ENCODE data around the gene SFRP4.

SFRP4 gene

DNA sequence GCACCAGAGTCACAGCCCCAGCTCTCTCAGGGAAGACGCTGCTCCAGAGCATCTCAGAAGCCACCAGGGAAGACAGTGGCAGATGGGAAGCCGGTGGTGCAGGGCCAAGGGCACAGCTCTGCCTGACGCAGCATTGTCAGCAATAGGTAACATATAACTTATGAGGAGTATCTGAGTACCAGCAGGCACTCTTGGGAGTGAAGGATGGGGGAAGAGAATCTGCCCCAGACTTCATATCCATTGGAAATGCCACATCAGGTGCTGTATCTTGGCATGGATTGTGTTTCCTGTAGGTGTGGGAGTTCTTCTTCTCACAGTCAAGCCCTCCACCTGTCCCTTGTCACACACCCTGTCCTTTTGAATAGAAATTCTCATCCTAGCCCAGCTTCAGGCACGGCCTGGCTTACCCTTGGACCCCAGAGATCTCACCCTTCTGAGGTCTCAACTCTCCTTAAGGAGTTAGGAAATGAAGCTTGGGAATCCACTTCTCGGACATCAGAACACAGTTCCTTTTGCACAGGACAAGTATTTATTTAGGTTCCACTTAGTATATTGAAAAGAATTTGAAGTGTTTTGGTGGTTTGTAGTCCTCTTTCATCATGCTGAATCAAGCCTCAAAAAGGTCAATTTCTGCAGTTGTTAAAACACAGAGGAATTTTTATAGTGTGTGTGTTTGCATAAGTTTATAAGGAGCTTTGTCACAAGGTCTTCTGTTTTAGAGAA lies 13.8 kb upstream of the SFRP4 start:
- no peaks in the 10 kb centered on the region for H3F3A ChIP-seq (ENCODE audit: insufficient read depth, low read length)
- H3K9ac ChIP-seq (ENCODE audit: low read length): no peak overlapping the region
- no peaks in the 10 kb centered on the region for H3K9me3 ChIP-seq (replicated peaks; ENCODE audit: insufficient read depth, low read length)
- no peaks in the 10 kb centered on the region for H3K4me1 ChIP-seq (ENCODE audit: low read length)
- 0 out of 2 replicates have a peak, but pooled peaks cover 5% of the 10 kb centered on the region for H3K36me3 ChIP-seq (replicated peaks; ENCODE audit: insufficient read depth, low read length)
- DNase-seq: no peak
- no peaks in the 10 kb centered on the region for H4K20me1 ChIP-seq (ENCODE audit: insufficient read depth, low read length)
- no peak overlapping the region for H3K4me2 ChIP-seq (ENCODE audit: low read depth, low read length)
- H3K27me3 ChIP-seq (replicated peaks; ENCODE audit: insufficient read depth, low read length): no peaks in the 10 kb centered on the region
- no peaks in the 10 kb centered on the region for H3K9me2 ChIP-seq (replicated peaks; ENCODE audit: insufficient read depth, low read length)
- H3K27ac ChIP-seq (ENCODE audit: low read length): no peak overlapping the region
- no peak overlapping the region for H3K4me3 ChIP-seq (ENCODE audit: low read length)
- H2AFZ ChIP-seq (ENCODE audit: low read length): no peak overlapping the region
- TF ChIP-seq, protein P1, sequence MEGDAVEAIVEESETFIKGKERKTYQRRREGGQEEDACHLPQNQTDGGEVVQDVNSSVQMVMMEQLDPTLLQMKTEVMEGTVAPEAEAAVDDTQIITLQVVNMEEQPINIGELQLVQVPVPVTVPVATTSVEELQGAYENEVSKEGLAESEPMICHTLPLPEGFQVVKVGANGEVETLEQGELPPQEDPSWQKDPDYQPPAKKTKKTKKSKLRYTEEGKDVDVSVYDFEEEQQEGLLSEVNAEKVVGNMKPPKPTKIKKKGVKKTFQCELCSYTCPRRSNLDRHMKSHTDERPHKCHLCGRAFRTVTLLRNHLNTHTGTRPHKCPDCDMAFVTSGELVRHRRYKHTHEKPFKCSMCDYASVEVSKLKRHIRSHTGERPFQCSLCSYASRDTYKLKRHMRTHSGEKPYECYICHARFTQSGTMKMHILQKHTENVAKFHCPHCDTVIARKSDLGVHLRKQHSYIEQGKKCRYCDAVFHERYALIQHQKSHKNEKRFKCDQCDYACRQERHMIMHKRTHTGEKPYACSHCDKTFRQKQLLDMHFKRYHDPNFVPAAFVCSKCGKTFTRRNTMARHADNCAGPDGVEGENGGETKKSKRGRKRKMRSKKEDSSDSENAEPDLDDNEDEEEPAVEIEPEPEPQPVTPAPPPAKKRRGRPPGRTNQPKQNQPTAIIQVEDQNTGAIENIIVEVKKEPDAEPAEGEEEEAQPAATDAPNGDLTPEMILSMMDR (IDR thresholded peaks at IDR 0.05; ENCODE audit: low read length): no peak
- no peak for TF ChIP-seq EZH2 (optimal IDR thresholded peaks at IDR 0.05; ENCODE audit: low read depth, low read length)
- H3K79me2 ChIP-seq (ENCODE audit: low read length): peaks cover 61% of the 10 kb centered on the region

DNA sequence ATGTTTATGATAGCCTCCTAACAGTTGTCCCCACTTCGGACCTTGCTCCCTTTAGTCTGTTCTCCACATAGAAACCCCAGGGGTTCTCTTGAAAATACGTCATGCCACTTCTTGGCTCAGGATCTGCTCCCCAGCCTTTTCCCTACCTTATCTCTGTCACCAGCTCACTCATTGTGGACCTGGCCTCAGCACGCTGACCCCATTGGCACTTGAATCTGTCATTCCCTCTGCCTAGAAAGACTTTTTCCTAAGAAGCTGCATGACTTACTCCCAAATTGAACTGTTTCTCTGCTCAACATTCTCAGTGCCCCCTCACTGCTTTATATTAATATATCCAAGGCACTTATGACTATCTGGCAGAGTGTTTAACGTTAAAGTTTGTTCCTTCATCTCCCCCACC lies 12.3 kb upstream of the SFRP4 start:
- H3K79me2 ChIP-seq (ENCODE audit: low read length): peaks cover 76% of the 10 kb centered on the region
- H3K9me3 ChIP-seq (replicated peaks; ENCODE audit: insufficient read depth, low read length): no peaks in the 10 kb centered on the region
- H3K27ac ChIP-seq (ENCODE audit: low read length): no peak overlapping the region
- TF ChIP-seq EZH2phosphoT487 (IDR thresholded peaks at IDR 0.05; ENCODE audit: low read length): no peak
- no peak for TF ChIP-seq EZH2 (optimal IDR thresholded peaks at IDR 0.05; ENCODE audit: low read depth, low read length)
- TF ChIP-seq, protein P1 (IDR thresholded peaks at IDR 0.05; ENCODE audit: low read length): no peak
- no peak overlapping the region for H3K4me2 ChIP-seq (ENCODE audit: low read depth, low read length)
- no peaks in the 10 kb centered on the region for H3K9me2 ChIP-seq (replicated peaks; ENCODE audit: insufficient read depth, low read length)
- H3K27me3 ChIP-seq (replicated peaks; ENCODE audit: insufficient read depth, low read length): no peaks in the 10 kb centered on the region
- no peak overlapping the region for H3K9ac ChIP-seq (ENCODE audit: low read length)
- 0 out of 2 replicates have a peak, but pooled peaks cover 5% of the 10 kb centered on the region for H3K36me3 ChIP-seq (replicated peaks; ENCODE audit: insufficient read depth, low read length)
- H4K20me1 ChIP-seq (ENCODE audit: insufficient read depth, low read length): no peaks in the 10 kb centered on the region
- no peaks in the 10 kb centered on the region for H3K4me1 ChIP-seq (ENCODE audit: low read length)
- no peak for DNase-seq
- H2AFZ ChIP-seq (ENCODE audit: low read length): no peak overlapping the region
- H3K4me3 ChIP-seq (ENCODE audit: low read length): no peak overlapping the region
- H3F3A ChIP-seq (ENCODE audit: insufficient read depth, low read length): no peaks in the 10 kb centered on the region

DNA sequence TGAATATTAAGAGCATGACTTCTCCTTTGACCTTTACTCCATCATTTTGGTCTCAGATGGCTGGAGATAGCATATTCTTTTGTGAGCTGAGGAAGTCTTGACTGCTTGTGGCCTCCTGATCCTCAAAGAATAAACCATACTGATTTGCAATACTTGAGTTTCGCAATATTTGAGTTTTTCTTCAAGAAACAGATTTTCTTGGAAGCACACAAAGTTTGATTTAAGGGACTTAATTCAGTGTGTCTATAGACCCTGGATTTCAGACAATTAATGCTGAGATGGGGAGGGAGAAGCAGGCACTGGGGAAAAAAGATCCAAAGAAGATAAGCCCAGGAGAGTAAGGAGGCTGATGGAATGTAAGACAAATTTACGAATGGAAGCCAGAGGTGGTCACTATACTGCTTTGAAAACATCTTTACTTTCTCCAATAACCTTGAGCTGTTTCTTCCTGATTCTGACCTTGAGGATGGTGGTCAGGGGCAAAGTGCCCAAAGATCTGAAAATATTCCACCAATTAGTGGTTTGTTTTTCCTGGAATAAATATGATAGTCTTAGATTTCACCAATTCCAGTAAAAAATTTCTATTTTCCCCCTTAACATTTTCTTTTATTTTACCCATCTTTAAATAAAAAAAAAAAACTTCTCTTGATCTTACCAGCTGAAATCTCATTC lies 11.3 kb upstream of the SFRP4 start:
- H3K27me3 ChIP-seq (replicated peaks; ENCODE audit: insufficient read depth, low read length): no peaks in the 10 kb centered on the region
- no peaks in the 10 kb centered on the region for H3K4me1 ChIP-seq (ENCODE audit: low read length)
- TF ChIP-seq EZH2phosphoT487 (IDR thresholded peaks at IDR 0.05; ENCODE audit: low read length): no peak
- TF ChIP-seq EZH2 (optimal IDR thresholded peaks at IDR 0.05; ENCODE audit: low read depth, low read length): no peak
- TF ChIP-seq, protein P1 (IDR thresholded peaks at IDR 0.05; ENCODE audit: low read length): no peak
- peaks cover 81% of the 10 kb centered on the region for H3K79me2 ChIP-seq (ENCODE audit: low read length)
- H2AFZ ChIP-seq (ENCODE audit: low read length): no peak overlapping the region
- H3K9me2 ChIP-seq (replicated peaks; ENCODE audit: insufficient read depth, low read length): no peaks in the 10 kb centered on the region
- no peak overlapping the region for H3K9ac ChIP-seq (ENCODE audit: low read length)
- 0 out of 2 replicates have a peak, but pooled peaks cover 5% of the 10 kb centered on the region for H3K36me3 ChIP-seq (replicated peaks; ENCODE audit: insufficient read depth, low read length)
- H3K4me2 ChIP-seq (ENCODE audit: low read depth, low read length): no peak overlapping the region
- no peak overlapping the region for H3K4me3 ChIP-seq (ENCODE audit: low read length)
- no peaks in the 10 kb centered on the region for H3F3A ChIP-seq (ENCODE audit: insufficient read depth, low read length)
- no peak overlapping the region for H3K27ac ChIP-seq (ENCODE audit: low read length)
- no peaks in the 10 kb centered on the region for H3K9me3 ChIP-seq (replicated peaks; ENCODE audit: insufficient read depth, low read length)
- no peaks in the 10 kb centered on the region for H4K20me1 ChIP-seq (ENCODE audit: insufficient read depth, low read length)
- no peak for DNase-seq
